HUES6 (cell line): Measurements from ENCODE around the gene FGF14.

Experiments
- H3K27ac ChIP-seq: 2 replicates; pipeline ENCODE4 v1.7.0; 2013; ENCODE audit warnings: low read depth, mild to moderate bottlenecking, low read length, inconsistent platforms
- H3K27me3 ChIP-seq: 2 replicates; pipeline ENCODE4 v1.6.1; 2013; ENCODE audit warnings: low read length; ENCODE audit not compliant: control insufficient read depth, insufficient read depth
- H3K36me3 ChIP-seq: 2 replicates; pipeline ENCODE4 v1.6.1; 2013; ENCODE audit warnings: low read length; ENCODE audit not compliant: control insufficient read depth, insufficient read depth
- H3K4me1 ChIP-seq: 2 replicates; pipeline ENCODE4 v1.6.1; 2013; ENCODE audit warnings: low read length; ENCODE audit not compliant: control insufficient read depth, insufficient read depth
- H3K4me3 ChIP-seq: 2 replicates; pipeline ENCODE4 v1.5.1; 2013; ENCODE audit warnings: low read depth, low read length
- H3K9ac ChIP-seq: one replicate; pipeline ENCODE4 v1.6.1; 2013; ENCODE audit warnings: mild to moderate bottlenecking, low read length
- H3K9me3 ChIP-seq: 2 replicates; pipeline ENCODE4 v1.6.1; 2013; ENCODE audit warnings: low read depth, low read length; ENCODE audit not compliant: control insufficient read depth, insufficient read depth

FGF14 gene

DNA sequence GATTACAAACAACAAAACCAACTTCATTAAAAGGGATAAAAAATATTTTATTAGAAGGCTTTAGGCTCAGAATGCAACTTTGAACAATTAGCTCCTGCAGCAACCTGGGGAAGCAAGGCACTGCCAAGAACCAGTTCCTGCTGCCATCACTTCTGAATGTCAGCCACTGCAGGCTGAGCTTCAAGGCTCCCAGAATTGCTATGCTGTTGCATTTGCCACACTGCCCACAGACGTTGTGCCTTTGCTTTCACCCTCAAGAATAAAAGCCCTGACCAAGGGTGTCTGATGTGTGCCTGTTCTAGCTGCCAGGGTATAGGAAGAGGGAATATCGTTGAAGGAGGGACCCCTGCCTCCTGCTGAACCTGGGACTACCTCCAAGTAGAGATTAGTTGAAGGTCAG is 711.0 kb downstream of the FGF14 start:
- Histone ChIP-seq H3K36me3 (no peaks in the 10 kb centered on the region), H3K9ac (no peak overlapping the region), H3K27me3 (no peaks in the 10 kb centered on the region), H3K27ac (no peak overlapping the region), H3K9me3 (no peaks in the 10 kb centered on the region), H3K4me3 (no peak overlapping the region), H3K4me1 (no peaks in the 10 kb centered on the region)

DNA sequence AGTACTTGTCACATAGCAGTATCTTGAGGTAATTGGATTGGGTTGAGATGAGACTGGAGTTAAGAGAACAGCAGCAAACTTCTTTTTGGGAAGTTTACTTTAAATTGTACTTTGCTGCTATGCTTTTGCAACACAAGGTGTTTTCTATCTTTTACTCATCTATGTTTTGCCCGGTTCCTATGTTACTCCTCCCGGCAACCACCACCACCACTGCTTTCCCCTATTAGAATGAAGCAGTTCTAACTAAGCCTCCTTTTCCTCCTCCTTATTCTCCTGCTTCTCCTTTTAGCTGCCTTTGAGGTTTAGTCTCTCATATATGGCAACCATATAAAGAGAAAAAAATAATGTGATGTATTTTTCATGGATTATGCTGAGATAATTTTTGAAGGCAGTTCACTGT is 715.8 kb downstream of the FGF14 start:
- Histone ChIP-seq H3K9ac (no peak overlapping the region), H3K27me3 (no peaks in the 10 kb centered on the region), H3K4me1 (no peaks in the 10 kb centered on the region), H3K4me3 (no peak overlapping the region), H3K9me3 (no peaks in the 10 kb centered on the region), H3K36me3 (no peaks in the 10 kb centered on the region), H3K27ac (no peak overlapping the region)

DNA sequence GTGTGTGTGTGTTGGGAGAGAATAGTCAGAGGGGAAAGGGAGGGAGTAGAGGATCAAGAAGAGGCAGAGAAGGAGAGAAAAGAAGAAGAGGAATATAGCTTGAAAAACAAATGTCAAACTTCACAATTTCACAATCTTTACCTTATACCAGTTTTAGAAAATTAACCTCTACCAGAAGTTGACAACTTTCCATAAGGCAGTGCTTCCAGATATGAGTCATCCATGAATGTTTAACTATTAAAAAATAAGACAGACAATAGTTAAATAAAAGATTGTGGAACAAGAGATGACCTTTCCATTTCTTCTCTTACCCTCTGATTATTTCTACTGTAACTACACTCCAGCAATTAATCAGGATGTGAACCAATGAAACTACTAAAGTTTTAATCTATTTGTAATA is 720.0 kb downstream of the FGF14 start:
- H3K9ac ChIP-seq: no peak overlapping the region
- H3K27ac ChIP-seq: no peak overlapping the region

DNA sequence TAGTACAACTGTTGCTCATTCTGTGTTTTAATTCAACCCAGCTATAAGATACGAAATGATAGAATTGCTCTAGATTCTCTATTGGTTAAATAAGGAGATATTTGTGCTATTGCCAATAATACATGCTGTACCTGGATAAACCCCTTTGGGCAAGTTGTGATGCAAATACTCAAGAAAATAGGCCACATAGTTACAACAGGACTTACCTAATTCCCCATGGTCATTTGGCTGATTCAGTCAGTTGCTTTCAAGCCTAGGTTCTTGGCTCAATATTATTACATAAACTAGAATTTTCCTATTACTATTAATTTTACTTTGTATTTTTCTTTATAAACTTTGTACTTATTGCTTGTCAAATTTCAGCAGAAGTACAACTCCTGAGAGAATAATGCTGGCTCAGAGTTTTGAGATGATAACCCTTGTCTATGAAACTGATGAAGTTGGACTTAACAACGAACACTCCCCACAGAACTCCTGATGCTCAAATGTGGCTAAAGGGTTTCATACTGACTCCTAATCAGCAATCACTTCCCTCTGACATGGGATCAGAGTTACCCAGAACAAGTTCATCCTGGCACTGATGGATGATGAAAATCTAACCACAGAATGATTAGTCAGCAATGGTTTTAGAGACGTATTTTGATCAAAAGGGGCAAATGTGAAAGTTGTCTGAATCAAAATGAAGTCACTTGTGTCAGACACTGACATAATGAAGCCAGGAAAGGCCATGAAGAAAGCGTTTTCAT is 728.3 kb downstream of the FGF14 start:
- no peaks in the 10 kb centered on the region for H3K27me3 ChIP-seq
- no peak overlapping the region for H3K4me3 ChIP-seq
- no peaks in the 10 kb centered on the region for H3K4me1 ChIP-seq
- no peaks in the 10 kb centered on the region for H3K36me3 ChIP-seq
- no peak overlapping the region for H3K27ac ChIP-seq
- no peak overlapping the region for H3K9ac ChIP-seq
- H3K9me3 ChIP-seq: no peaks in the 10 kb centered on the region

More for the DNA sequence above, 720.0 kb downstream of the FGF14 start:
- Histone ChIP-seq H3K4me1 (no peaks in the 10 kb centered on the region), H3K27me3 (no peaks in the 10 kb centered on the region), H3K36me3 (no peaks in the 10 kb centered on the region), H3K4me3 (no peak overlapping the region), H3K9me3 (no peaks in the 10 kb centered on the region)

DNA sequence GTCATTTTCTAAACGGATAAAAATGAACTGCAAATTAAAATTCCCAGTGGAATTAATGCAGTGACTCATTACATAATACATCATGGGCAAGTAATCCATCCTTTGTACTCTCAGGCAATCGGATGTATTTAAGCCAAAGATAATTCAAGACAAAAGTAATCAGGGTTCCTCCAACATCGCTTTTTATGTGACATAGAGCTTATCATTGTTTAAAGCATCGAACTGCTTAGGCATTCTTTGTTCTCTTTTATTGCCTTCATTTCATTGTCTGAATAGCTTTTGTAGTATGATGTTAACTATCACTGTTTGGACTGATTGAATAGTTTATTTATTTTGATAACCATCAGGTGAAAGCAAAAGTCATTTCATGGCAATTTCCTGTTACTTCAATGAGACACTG is 740.0 kb downstream of the FGF14 start:
- Histone ChIP-seq H3K9me3 (no peaks in the 10 kb centered on the region), H3K36me3 (no peaks in the 10 kb centered on the region), H3K4me1 (no peaks in the 10 kb centered on the region), H3K27me3 (no peaks in the 10 kb centered on the region), H3K27ac (no peak overlapping the region), H3K4me3 (no peak overlapping the region), H3K9ac (no peak overlapping the region)
